OCI-LY3 (cell line): ENCODE data around the gene KIAA1328.

Experiments
- CTCF ChIP-seq: fragments of 200-600, 300-600 bp; sonication (generic); IDR thresholded peaks from 2 replicates; pipeline ENCODE4 v1.5.1; 2014; ENCODE audit warnings: antibody characterized with exemption, low read length, low read depth
- EZH2phosphoT487 ChIP-seq: fragments of 200-600 bp; shearing (Covaris generic); IDR thresholded peaks from 2 replicates; pipeline ENCODE4 v1.6.1; 2018; ENCODE audit warnings: antibody characterized with exemption, mixed run types, low read depth

GRCh38 chr18:37156330-37156942 lies 327.5 kb downstream of the KIAA1328 start:
- TF ChIP-seq CTCF (no peak), EZH2phosphoT487 (no peak)
